Activated B cell treated with CpG ODN at 0.5 μM for 24 hours (primary cell): ENCODE measurements around the gene MICU2. TPM values are rescaled to one million over a fixed set of nuclear protein-coding genes. Genes with fewer than 3 reads are reported as not detected.
A peak's percentile ranks its signal among the peaks of the same experiment; 100 is the strongest.

Source experiments
- ATAC-seq: fragments of 200-7000 bp; cut with Tn5 transposase; one replicate; pipeline ENCODE4 v1.10.0; 2021; ENCODE audit warnings: low read depth, mild to moderate bottlenecking, moderate library complexity
- CTCF ChIA-PET: fragments of 350-600 bp; sonication (Branson Sonifier 250); formaldehyde crosslinking; loops from one replicate; lab custom pipeline; 2021; ENCODE audit warnings: antibody characterized with exemption; lab: Charles Lee
- POLR2A ChIA-PET: fragments of 350-600 bp; sonication (Branson Sonifier 250); formaldehyde crosslinking; loops from one replicate; lab custom pipeline; 2021; ENCODE audit warnings: antibody characterized with exemption; lab: Charles Lee
- DNase-seq: peaks from one replicate; pipeline ENCODE4 v3.0.0; 2022
- H3K27ac Mint-ChIP-seq: one replicate; pipeline ENCODE4 v1.8.0; 2020; ENCODE audit warnings: mixed read lengths
- H3K27me3 Mint-ChIP-seq: one replicate; pipeline ENCODE4 v1.8.0; 2021; ENCODE audit warnings: mixed read lengths
- H3K36me3 Mint-ChIP-seq: one replicate; pipeline ENCODE4 v1.8.0; 2021; ENCODE audit warnings: low read depth, mixed read lengths
- H3K4me1 Mint-ChIP-seq: one replicate; pipeline ENCODE4 v1.8.0; 2021; ENCODE audit warnings: mixed read lengths
- H3K4me3 Mint-ChIP-seq: one replicate; pipeline ENCODE4 v1.8.0; 2020; ENCODE audit warnings: mild to moderate bottlenecking, mixed read lengths
- H3K9me3 Mint-ChIP-seq: one replicate; pipeline ENCODE4 v1.8.0; 2020; ENCODE audit warnings: mixed read lengths
- CTCF ChIP-seq: fragments of 200-600 bp; IDR thresholded peaks from one replicate; pipeline ENCODE4 v1.8.0; 2022; ENCODE audit warnings: antibody characterized with exemption, mild to moderate bottlenecking
- intact Hi-C: fragments of 100-400 bp; cut with micrococcal nuclease; formaldehyde crosslinking; loops from one replicate; pipeline ENCODE4 v1.15.1; 2024
- total RNA-seq: library from RNA; stranded (reverse); gene quantifications from 2 replicates; pipeline ENCODE4 v1.2.3, GENCODE V29; 2022

The MICU2 gene
- total RNA-seq, 1 donor from 2014 or later: 41.3 TPM

GRCh38 chr13:21576426-21576825 lies 27.5 kb downstream of the MICU2 start:
- DNase-seq (no peak), ATAC-seq (no peak)
- Mint-ChIP-seq H3K4me3 (no peak overlapping the region), H3K27me3 (no peaks in the 10 kb centered on the region), H3K36me3 (no peaks in the 10 kb centered on the region), H3K4me1 (peaks cover 32% of the 10 kb centered on the region), H3K27ac (no peak overlapping the region), H3K9me3 (no peaks in the 10 kb centered on the region)
- POLR2A ChIA-PET: no interaction called here
- intact Hi-C loops: no loop called here
- TF ChIP-seq CTCF: no peak
- CTCF ChIA-PET: no interaction called here

GRCh38 chr13:21573920-21574712 lies 29.9 kb downstream of the MICU2 start:
- H3K9me3 Mint-ChIP-seq: no peaks in the 10 kb centered on the region
- DNase-seq (no peak), ATAC-seq (no peak)
- H3K4me1 Mint-ChIP-seq: peaks cover 27% of the 10 kb centered on the region
- no peak overlapping the region for H3K27ac Mint-ChIP-seq
- ChIA-PET POLR2A (no interaction called here), CTCF (no interaction called here)
- no peak for TF ChIP-seq CTCF
- H3K4me3 Mint-ChIP-seq: no peak overlapping the region
- H3K27me3 Mint-ChIP-seq: no peaks in the 10 kb centered on the region
- no peaks in the 10 kb centered on the region for H3K36me3 Mint-ChIP-seq
- intact Hi-C loops: no loop called here

- CTCF ChIA-PET: no interaction called here
- POLR2A ChIA-PET: no interaction called here
- no peak overlapping the region for H3K4me3 Mint-ChIP-seq
- no peaks in the 10 kb centered on the region for H3K27me3 Mint-ChIP-seq
- H3K4me1 Mint-ChIP-seq: peaks cover 31% of the 10 kb centered on the region
- no peaks in the 10 kb centered on the region for H3K9me3 Mint-ChIP-seq
- DNase-seq (no peak), ATAC-seq (no peak)
- intact Hi-C loops: no loop called here
- H3K27ac Mint-ChIP-seq: no peak overlapping the region
- H3K36me3 Mint-ChIP-seq: peaks cover 14% of the 10 kb centered on the region
- no peak for TF ChIP-seq CTCF
These were observed 34.3 kb downstream of the MICU2 start for GRCh38 chr13:21569686-21570085.

GRCh38 chr13:21568854-21569253 lies 35.1 kb downstream of the MICU2 start:
- DNase-seq (no peak), ATAC-seq (peak; percentile 37)
- CTCF ChIA-PET: no interaction called here
- no peaks in the 10 kb centered on the region for H3K9me3 Mint-ChIP-seq
- H3K36me3 Mint-ChIP-seq: peaks cover 22% of the 10 kb centered on the region
- TF ChIP-seq CTCF: no peak
- H3K27me3 Mint-ChIP-seq: no peaks in the 10 kb centered on the region
- H3K27ac Mint-ChIP-seq: no peak overlapping the region
- H3K4me1 Mint-ChIP-seq: peaks cover 27% of the 10 kb centered on the region
- POLR2A ChIA-PET: interaction anchor here (0.6 to 1.2 kb wide), 2 partner anchors 34 to 35 kb away, joined by 3 to 6 read pairs; partner anchors contain the start of gene MICU2
- H3K4me3 Mint-ChIP-seq: no peak overlapping the region
- intact Hi-C loops: no loop called here

- no peaks in the 10 kb centered on the region for H3K27me3 Mint-ChIP-seq
- no peak overlapping the region for H3K27ac Mint-ChIP-seq
- ChIA-PET CTCF (interaction anchor here (1.3 kb wide), 1 partner anchor 9 kb away, joined by 3 read pairs; no protein-coding TSS in a partner anchor), POLR2A (interaction anchor here (0.5 kb wide), 1 partner anchor 314 kb away, joined by 3 read pairs; no protein-coding TSS in a partner anchor)
- ATAC-seq (no peak), DNase-seq (no peak)
- intact Hi-C loops: loop anchor here (2.0 kb wide), 1 partner anchor 13 kb away; no protein-coding TSS in a partner anchor
- H3K36me3 Mint-ChIP-seq: peaks cover 34% of the 10 kb centered on the region
- TF ChIP-seq CTCF: no peak
- no peak overlapping the region for H3K4me3 Mint-ChIP-seq
- peaks cover 26% of the 10 kb centered on the region for H3K4me1 Mint-ChIP-seq
- no peaks in the 10 kb centered on the region for H3K9me3 Mint-ChIP-seq
These were observed 36.3 kb downstream of the MICU2 start for GRCh38 chr13:21567714-21568113.
